HuH-7 (cell line): ENCODE data around the gene SEMA4D.

Experiments
- DNase-seq: peaks from one replicate; pipeline ENCODE4 v3.0.0; 2011; ENCODE audit warnings: low spot score

SEMA4D gene

DNA sequence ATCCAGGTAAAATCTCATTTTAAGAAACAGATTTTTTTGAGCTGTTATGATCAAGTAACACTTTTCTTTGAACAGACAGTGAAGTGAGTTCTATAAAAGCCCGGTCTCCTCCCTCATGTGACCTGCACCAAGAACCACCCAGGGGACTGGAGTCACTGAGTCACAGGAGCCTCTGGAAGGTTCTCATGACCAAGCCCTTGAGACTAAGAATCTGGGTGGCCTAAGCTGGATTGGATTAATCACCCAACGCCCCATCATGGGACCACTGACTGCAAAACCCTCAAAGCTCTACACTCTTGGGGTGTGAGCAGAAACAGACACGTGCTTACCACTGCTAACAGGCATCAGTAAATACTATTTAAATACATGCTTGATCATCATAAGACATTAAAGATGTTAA, 131.2 kb downstream of the SEMA4D start:
- DNase-seq: no peak

- no peak for DNase-seq
Measured at GRCh38 chr9:89365532-89365912, 132.4 kb downstream of the SEMA4D start.

- no peak for DNase-seq
Measured at GRCh38 chr9:89364666-89365531, 133.0 kb downstream of the SEMA4D start.

DNA sequence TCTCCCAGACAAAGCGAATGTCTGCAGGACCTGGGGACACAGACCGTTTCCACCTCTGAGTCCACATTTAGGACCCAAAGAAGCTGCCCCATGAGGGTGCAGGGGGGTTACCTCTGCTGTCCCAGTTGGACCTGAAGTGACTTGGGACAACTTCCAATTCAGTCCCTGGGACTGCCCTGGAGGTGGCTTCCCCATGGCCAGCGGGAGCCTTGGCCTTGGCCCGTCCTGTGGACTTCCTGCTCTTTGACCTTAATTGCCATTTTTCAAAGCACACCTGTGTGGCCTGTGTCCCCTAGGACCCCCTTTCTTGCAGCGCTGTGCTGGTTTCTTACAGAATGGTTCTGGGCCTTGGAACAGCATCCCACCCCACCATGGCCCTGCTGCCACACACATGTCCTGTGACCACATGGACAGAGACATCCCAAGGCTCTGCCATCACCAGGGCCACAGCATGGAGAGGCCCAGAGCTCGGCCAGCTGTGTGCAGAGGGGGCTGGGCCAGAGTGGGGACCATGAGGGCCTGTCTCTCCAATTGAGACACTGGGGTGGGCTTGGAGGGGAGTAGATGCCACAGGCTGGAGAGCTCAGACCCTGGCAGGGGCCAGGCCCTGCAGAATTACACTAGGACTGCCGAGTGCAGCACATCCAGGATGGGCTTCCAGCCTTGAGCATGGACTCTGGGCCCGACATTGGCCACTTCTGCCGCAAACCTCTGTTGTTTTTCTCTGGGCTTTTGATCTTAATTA, 133.8 kb downstream of the SEMA4D start:
- no peak for DNase-seq

DNA sequence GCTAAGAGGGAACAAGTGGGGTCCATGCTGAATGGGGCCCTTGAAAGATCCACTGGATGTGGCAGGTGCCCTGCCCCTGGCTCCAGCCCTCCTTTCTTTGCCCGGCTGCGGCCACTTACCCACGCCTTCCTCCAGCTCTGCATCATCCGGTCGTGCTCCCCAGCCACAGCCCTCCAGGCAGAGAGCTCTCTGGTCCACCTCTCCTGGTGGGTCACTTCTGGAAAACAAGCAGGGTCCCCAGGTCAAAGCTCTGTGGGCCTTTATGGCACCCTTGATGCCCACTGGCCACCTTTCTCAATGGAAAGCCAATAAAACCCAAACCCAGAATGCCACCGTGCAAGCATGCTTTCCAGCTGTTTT, 134.6 kb downstream of the SEMA4D start:
- DNase-seq: no peak

DNA sequence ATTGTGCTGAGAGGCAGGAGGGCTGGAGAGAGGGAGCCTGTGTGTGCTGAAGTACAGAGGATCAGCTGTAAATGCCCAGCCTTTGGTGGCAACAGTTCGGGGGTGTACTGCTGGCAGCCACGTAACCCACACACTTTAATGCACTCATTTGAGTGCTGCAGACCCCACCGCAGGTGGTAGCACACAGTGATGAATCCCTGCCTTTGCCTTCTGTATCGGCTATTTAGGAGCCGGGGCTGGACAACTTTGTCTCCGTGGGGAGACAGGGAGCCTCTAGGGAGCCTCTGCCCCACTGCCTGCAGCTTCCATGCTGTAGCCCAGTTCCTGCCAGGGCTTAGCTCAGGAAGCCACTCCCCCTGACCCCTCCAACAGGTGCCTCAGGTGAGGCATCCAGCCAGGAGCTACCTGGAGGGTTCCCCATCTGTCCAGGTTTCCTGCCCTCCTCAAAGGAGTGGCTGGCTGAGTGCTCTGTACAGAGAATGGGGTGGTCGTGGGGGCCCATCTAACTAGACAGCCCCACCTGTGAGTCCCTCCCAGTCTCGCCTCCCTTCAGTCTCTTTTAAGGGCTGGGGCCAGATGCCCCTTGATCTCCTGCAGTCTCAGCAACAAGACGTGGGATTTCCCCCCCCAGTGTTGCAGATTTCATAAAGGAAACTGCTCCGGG, 135.1 kb downstream of the SEMA4D start:
- no peak for DNase-seq

DNA sequence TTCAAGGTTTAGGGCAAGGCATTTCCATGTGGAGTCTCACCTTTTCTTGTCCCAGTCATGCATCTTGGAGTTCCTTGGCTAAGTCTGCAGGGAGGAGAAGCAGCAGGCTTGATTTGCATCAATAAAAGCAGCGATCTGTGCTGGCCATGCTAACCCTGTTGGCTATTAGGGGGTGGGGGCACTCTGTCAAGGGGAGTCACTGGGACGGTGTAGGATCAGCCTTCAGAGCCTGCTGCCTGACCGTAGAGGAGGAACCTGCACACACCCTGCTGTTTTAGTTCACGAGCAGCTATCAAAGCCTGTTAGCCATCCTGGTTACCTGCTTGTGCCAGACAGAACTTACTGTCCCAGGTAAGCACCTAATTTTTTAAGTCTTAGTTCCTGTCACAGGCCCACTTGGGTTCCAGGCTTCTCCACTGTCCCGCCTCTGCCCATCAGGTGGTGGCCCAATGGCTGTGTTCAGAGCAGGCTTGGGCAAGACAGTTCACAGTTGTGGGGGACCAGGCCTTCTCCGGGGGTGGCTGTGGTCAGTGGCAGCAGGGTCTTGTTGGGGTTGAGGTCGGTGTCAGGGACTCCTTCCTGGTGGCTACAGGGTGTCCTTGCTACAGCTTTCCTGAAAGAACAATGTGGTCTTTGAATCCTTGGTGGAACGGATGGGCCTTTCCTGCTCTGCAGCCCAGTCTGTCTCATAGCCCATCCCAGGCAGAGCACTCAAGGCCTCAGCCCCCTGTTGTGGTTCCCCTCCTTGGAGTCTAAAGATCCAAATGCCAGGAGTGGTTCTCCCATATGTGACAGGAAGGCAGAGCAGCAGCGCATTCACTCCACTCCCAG, 135.9 kb downstream of the SEMA4D start:
- no peak for DNase-seq

GRCh38 chr9:89361031-89361430, 136.9 kb downstream of the SEMA4D start:
- DNase-seq: no peak

- DNase-seq: no peak
Measured at GRCh38 chr9:89360465-89360864, 137.4 kb downstream of the SEMA4D start.

- DNase-seq: no peak
Measured at GRCh38 chr9:89359751-89360261, 138.1 kb downstream of the SEMA4D start.

GRCh38 chr9:89358985-89359384, 138.9 kb downstream of the SEMA4D start:
- no peak for DNase-seq

- no peak for DNase-seq
Measured at GRCh38 chr9:89358376-89358916, 139.5 kb downstream of the SEMA4D start.

DNA sequence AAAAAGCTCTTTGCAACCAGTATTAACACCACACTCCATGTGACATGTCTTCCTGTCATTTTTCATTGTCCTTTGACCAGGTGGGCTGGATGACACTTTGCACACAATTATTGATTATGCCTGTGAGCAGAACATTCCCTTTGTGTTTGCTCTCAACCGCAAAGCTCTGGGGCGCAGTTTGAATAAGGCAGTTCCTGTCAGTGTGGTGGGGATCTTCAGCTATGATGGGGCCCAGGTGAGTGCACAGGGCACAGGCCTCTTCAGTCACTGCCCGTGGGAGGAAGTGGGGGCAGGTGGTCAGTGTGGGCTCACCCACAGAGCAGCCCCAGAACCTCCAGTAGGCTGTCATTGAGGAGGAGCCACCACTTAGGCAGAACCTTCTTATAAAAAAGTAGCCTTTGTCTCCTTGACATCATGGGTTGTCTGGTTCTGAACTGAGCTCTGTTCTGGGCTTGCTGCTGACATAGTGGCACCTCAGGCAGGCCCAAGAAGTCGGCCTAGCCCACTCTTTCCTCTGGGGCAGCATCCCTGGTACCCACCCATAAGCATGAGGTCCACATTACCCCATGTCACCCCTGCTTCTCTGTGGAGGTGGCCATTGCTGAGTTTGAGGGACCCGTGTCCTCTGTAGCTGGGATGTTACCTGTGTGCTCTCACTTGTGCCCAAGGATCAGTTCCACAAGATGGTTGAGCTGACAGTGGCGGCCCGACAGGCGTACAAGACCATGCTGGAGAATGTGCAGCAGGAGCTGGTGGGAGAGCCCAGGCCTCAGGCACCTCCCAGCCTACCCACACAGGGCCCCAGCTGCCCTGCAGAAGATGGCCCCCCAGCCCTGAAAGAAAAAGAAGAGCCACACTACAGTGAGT, 140.3 kb downstream of the SEMA4D start:
- no peak for DNase-seq

- no peak for DNase-seq
Measured at GRCh38 chr9:89356782-89357181, 141.1 kb downstream of the SEMA4D start.

- no peak for DNase-seq
Measured at GRCh38 chr9:89354471-89354870, 143.4 kb downstream of the SEMA4D start.

- DNase-seq: no peak
Measured at GRCh38 chr9:89353989-89354388, 143.9 kb downstream of the SEMA4D start.

- no peak for DNase-seq
Measured at GRCh38 chr9:89352874-89353649, 144.9 kb downstream of the SEMA4D start.

DNA sequence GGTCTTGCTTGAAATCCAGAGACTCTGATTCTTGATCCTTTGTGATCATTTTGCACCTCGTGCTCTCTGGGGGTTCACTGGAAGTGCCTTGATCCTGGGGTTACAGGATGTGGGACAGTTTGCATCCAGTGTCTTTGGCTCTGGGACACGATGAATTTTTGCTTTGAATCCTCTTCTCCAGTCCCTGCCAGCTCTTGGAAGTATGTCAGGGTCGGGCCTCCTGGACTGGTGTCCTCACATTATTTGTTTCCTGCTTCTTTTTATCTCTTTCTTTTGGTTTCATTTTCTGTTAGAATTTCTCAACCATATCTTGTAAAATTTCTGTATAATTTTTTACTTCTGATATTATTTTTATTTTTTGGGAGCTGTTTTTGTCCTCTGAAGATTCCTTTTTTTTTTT, 145.5 kb downstream of the SEMA4D start:
- DNase-seq: no peak

DNA sequence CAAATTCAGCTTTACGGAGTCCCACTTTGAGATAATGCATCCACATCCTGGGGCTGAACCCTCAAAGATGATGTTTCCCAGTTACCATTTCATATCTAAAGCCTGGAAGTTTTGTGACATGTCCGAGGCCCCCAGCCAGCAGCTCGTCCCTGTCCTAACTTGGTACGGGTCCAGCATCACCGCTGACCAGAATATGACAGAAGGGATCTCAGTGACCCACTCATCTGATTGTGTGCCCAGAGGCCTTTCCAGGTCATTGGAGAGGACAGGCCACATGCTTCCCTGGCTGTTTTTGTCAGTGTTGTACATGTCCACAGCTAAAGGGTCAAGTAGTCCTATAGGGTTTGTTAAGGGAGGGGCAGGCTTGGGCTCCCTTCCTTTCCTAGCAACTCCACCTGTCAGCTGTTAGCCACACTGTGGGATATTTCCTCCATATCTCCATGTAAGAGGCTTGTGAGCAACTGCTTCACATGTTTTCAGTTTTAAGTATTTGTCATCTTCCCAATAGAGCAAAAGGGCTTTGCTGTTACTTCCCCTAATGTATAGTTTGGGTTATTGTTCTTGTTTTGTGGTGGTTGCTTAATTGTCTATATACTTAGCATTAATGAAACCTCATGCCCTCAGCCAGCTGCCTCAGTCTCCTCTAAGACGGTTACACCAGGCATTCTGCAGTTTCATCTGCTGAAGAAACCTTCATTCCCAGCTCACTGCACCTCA, 146.2 kb downstream of the SEMA4D start:
- DNase-seq: no peak
